HS-27A (cell line): ENCODE results near the gene UBTF.

Source experiments
- DNase-seq: peaks from one replicate; pipeline ENCODE4 v3.0.0-alpha.2; 2012; ENCODE audit warnings: low read depth, missing footprints

Gene UBTF

DNA sequence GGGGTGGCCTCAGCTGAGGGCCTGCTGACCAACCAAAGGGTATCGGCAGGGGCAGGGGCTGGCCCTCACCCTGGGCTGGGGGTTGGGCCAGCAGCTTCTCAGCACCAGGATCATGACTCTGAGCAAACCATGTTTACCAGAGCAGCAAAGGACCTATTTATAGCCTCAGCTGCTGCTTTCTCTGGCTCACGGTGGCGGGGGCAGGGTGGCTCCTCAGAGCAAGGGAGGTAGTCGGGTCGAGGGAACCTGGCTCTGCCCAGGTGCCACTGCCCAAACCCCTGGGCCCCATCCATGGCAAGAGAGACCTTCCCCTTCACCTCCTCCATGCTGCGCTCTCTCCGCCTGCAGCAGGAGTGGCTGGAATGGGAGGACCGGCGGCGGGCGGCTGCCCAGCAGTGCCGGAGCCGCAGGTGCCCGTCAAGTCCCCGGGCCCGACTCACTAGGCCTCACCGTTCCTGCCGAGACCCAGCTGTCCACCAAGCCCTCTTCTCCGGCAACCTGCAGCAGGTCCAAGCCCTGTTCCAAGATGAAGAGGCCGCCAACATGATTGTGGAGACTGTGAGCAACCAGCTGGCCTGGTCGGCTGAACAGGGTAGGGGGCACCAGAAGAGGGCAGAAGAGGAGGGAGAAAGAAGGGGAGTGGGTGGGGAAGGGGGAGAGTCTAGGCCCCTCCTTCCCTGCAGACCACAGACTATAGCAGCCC is 48.8 kb downstream of the UBTF start, which contains the start of gene ASB16:
TSS of gene ASB16 (plus strand) at position 206 of the 703 bp plus-strand sequence. CDS start at position 292, 86 bp downstream.
- DNase-seq, result no peak

DNA sequence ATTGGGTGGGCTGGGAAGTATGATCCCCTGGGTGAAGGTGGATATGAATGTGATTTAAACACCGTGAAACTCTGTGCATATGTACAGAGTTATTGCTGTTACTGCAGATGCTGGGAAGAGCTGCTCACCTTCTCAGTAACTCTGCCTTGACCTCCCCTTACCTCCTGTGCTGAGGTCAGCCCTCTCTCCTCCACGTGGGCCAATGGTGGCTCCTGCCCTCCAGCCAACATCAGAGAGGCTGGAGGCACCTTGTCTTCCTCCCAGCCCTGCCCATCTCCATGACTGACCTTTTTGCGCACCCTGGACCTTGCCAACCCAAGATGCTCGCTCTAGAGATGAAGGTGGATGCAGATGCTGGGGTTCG is 49.4 kb downstream of the UBTF start:
- no peak for DNase-seq

DNA sequence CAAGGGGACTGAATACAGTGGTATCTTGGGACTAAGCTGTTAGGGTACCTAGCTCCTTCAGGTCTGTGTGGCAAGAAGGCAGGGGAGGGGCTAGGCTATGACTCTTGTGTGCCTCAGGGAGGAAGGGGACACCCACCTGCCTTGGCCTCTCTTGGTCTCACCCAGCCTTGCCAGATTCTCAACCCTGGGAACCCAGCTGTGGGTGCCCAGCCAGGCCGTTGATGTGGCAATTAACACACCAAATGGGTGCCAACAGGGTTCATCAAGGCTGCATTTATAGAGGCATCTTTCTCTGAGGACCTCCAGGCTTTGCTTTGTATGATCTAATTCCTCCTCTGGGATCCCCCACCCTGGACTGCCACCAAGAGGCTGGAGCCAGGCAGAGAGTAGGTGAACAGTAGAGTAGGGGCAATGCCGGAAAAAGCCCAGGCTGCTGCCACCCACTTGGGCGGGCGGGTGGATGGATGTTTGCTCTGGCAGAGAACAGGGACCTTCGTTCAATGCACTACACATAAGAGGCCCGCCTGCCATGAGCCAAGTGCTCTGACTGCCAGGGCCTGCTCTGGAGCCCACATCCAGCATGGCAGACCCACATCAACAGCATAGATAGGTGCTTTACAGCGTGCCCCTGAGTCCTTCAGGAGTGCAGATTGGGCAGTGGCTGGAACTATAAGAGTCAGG is 52.2 kb downstream of the UBTF start:
- no peak for DNase-seq

DNA sequence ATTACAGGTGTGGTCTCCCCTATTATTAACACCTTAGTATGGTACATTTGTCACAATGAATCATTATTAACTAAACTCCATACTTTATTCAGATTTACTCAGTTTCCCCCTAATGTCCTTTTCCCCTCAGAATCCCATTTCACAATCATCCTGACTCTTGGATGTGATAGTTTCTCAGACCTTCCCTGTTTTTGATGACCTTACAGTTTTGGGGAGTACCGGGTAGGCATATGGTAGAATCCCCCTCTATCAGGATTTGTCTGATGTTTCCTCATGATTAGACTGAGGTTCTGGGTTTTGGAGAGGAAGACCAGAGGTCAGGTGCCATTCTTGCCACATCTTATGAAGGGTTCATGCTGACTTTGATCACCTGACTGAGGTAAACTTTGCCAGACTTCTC is 55.0 kb downstream of the UBTF start:
- DNase-seq, result no peak

DNA sequence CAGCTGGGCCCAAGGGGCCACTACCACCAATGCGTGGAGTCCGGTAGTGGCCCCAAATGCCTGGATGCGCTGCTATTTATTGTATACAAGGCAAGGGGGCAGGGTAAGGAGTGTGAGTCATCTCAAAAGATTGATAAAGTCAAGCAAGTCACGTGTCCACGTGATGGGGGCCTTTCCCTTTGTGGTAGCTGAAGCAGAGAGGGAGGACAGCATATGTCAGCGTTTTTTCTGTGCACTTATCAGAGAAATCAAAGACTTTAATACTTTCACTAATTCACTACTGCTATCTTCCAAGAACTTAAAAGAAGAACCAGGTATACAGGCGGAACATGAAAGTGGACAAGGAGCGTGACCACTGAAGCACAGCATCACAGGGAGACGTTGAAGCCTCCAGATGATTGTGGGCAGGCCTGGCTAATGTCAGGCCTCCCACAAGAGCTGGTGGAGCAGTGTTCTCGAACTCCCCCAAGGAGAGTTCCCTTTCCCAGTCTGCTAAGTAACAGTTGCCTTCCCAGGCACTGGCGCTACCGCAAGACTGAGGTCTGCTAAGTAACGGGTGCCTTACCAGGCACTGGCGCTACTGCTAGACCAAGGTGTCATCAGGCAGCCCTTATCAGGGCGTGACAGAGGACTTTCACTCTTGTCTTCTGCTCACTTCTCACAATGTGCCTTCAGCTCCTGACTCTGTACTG is 59.8 kb downstream of the UBTF start:
- no peak for DNase-seq

DNA sequence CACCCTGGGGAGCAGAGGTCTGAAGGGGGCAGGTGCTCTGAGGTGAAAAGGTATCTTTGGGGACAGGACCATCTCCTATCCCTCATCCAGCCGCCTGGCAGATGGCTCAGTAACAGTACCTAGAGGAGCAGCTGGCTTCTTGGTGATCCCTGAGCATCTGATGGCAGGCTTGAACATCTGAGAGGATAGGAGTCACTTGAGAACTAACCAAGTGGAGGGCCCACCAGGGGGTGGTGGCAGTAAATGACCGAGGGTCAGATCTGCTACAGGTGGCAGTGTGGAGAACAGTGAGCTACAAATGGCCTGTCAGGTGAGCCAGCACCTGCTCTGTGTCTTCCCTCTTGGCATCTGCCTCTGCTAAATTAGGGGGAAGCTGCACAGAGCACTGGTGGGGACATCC is 64.0 kb downstream of the UBTF start:
- DNase-seq, result no peak
